ENCODE data around the gene PLCD3. TPM values are rescaled to one million over a fixed set of nuclear protein-coding genes. Genes with fewer than 3 reads are reported as not detected.
A peak's percentile ranks its signal among the peaks of the same experiment; 100 is the strongest.

PLCD3 gene
- total RNA-seq, 1 experiment from 2014 or later, result 55.8 TPM

DNA sequence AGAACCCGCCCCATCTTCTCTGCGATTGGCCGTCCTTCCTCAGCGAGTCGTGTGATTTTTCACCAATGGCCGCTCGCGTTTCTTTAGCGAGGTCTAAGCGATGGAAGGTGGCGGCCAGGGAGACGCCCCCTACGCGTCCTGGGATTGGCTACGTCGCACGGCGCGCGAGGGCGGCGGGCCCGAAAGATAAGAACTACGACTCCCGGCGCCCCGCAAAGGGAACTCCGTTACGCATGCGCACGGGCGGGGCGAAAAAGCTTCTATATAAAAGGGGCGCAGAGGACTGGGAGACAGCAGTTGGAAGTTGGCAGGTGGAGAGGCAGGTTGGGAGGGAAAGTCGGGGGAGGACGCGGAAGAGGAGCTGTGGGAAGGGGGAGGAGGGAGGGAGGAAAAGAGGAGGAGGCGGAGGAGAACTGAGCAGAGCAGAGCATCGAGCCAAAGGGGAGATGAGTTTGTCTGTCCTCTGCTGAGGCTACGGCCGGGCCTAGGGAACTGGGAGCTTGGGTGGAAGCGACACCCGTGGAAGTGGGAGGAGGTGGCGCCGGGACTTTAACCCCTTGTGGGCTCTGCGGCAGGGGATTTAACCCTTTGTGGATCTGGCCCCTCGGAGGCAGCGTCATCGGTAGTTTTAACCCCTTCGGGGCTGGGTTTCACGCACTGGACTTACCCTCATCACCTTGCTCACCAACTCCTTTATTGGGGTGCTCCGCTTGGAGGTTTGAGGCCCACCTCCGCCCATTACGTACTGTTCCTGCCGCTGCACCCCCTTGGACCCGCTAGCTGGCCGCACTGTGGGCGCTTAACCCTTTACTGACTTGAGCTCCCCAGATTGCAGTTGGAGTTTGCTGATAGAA lies 16.1 kb upstream of the PLCD3 start, which contains the start of gene HEXIM1 (continued):
- TF ChIP-seq PRRX2 (CRISPR knock-in tag; IDR thresholded peaks at IDR 0.05) (peak; percentile 91), NFYB (CRISPR knock-in tag; conservative IDR thresholded peaks at IDR 0.05; ENCODE audit: low read depth) (peak; percentile 65), ZNF263 (CRISPR knock-in tag; IDR thresholded peaks at IDR 0.05; ENCODE audit: low read depth) (peak; percentile 97), CREB1 (CRISPR knock-in tag; IDR thresholded peaks at IDR 0.05) (0 out of 2 replicates have a peak, but pooled peaks have one; percentile 53), TP53 (CRISPR knock-in tag; IDR thresholded peaks at IDR 0.05) (no peak), NR2C2 (CRISPR knock-in tag; IDR thresholded peaks at IDR 0.05) (no peak), NR3C1 (CRISPR knock-in tag; conservative IDR thresholded peaks at IDR 0.05; ENCODE audit: low read depth) (no peak), ZNF138 (CRISPR knock-in tag; conservative IDR thresholded peaks at IDR 0.05) (no peak), ETV6 (CRISPR knock-in tag; IDR thresholded peaks at IDR 0.05) (peak; percentile 92), OVOL2 (CRISPR knock-in tag; IDR thresholded peaks at IDR 0.05; ENCODE audit: borderline replicate concordance) (peak; percentile 78; the same call in 1 of the 2 replicates)
- TF ChIP-seq, protein P1, sequence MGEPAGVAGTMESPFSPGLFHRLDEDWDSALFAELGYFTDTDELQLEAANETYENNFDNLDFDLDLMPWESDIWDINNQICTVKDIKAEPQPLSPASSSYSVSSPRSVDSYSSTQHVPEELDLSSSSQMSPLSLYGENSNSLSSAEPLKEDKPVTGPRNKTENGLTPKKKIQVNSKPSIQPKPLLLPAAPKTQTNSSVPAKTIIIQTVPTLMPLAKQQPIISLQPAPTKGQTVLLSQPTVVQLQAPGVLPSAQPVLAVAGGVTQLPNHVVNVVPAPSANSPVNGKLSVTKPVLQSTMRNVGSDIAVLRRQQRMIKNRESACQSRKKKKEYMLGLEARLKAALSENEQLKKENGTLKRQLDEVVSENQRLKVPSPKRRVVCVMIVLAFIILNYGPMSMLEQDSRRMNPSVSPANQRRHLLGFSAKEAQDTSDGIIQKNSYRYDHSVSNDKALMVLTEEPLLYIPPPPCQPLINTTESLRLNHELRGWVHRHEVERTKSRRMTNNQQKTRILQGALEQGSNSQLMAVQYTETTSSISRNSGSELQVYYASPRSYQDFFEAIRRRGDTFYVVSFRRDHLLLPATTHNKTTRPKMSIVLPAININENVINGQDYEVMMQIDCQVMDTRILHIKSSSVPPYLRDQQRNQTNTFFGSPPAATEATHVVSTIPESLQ (CRISPR knock-in tag; IDR thresholded peaks at IDR 0.05), result no peak
- TF ChIP-seq, protein P2, sequence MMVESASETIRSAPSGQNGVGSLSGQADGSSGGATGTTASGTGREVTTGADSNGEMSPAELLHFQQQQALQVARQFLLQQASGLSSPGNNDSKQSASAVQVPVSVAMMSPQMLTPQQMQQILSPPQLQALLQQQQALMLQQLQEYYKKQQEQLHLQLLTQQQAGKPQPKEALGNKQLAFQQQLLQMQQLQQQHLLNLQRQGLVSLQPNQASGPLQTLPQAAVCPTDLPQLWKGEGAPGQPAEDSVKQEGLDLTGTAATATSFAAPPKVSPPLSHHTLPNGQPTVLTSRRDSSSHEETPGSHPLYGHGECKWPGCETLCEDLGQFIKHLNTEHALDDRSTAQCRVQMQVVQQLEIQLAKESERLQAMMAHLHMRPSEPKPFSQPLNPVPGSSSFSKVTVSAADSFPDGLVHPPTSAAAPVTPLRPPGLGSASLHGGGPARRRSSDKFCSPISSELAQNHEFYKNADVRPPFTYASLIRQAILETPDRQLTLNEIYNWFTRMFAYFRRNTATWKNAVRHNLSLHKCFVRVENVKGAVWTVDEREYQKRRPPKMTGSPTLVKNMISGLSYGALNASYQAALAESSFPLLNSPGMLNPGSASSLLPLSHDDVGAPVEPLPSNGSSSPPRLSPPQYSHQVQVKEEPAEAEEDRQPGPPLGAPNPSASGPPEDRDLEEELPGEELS (CRISPR knock-in tag; IDR thresholded peaks at IDR 0.05), result peak; percentile 79; the same call in 1 of the 2 replicates
- TF ChIP-seq, protein P3, sequence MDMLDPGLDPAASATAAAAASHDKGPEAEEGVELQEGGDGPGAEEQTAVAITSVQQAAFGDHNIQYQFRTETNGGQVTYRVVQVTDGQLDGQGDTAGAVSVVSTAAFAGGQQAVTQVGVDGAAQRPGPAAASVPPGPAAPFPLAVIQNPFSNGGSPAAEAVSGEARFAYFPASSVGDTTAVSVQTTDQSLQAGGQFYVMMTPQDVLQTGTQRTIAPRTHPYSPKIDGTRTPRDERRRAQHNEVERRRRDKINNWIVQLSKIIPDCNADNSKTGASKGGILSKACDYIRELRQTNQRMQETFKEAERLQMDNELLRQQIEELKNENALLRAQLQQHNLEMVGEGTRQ (CRISPR knock-in tag; IDR thresholded peaks at IDR 0.05), result no peak; the same call in 1 of the 2 replicates
- TF ChIP-seq, protein P4, sequence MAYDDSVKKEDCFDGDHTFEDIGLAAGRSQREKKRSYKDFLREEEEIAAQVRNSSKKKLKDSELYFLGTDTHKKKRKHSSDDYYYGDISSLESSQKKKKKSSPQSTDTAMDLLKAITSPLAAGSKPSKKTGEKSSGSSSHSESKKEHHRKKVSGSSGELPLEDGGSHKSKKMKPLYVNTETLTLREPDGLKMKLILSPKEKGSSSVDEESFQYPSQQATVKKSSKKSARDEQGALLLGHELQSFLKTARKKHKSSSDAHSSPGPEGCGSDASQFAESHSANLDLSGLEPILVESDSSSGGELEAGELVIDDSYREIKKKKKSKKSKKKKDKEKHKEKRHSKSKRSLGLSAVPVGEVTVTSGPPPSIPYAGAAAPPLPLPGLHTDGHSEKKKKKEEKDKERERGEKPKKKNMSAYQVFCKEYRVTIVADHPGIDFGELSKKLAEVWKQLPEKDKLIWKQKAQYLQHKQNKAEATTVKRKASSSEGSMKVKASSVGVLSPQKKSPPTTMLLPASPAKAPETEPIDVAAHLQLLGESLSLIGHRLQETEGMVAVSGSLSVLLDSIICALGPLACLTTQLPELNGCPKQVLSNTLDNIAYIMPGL (CRISPR knock-in tag; IDR thresholded peaks at IDR 0.05), result no peak
- TF ChIP-seq, protein P5, sequence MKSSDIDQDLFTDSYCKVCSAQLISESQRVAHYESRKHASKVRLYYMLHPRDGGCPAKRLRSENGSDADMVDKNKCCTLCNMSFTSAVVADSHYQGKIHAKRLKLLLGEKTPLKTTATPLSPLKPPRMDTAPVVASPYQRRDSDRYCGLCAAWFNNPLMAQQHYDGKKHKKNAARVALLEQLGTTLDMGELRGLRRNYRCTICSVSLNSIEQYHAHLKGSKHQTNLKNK (CRISPR knock-in tag; IDR thresholded peaks at IDR 0.05), result peak; percentile 94
- TF ChIP-seq, protein P6, sequence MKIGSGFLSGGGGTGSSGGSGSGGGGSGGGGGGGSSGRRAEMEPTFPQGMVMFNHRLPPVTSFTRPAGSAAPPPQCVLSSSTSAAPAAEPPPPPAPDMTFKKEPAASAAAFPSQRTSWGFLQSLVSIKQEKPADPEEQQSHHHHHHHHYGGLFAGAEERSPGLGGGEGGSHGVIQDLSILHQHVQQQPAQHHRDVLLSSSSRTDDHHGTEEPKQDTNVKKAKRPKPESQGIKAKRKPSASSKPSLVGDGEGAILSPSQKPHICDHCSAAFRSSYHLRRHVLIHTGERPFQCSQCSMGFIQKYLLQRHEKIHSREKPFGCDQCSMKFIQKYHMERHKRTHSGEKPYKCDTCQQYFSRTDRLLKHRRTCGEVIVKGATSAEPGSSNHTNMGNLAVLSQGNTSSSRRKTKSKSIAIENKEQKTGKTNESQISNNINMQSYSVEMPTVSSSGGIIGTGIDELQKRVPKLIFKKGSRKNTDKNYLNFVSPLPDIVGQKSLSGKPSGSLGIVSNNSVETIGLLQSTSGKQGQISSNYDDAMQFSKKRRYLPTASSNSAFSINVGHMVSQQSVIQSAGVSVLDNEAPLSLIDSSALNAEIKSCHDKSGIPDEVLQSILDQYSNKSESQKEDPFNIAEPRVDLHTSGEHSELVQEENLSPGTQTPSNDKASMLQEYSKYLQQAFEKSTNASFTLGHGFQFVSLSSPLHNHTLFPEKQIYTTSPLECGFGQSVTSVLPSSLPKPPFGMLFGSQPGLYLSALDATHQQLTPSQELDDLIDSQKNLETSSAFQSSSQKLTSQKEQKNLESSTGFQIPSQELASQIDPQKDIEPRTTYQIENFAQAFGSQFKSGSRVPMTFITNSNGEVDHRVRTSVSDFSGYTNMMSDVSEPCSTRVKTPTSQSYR (CRISPR knock-in tag; IDR thresholded peaks at IDR 0.05), result 0 out of 2 replicates have a peak, but pooled peaks have one; percentile 41

Measured in WTC11 (cell line).